Thoracic aorta (tissue), 2 donors: ENCODE measurements around the gene LLGL1. TPM values are rescaled to one million over a fixed set of nuclear protein-coding genes. Genes with fewer than 3 reads are reported as not detected.

ENCODE experiments used
- ATAC-seq: fragments of 150-250 bp; one replicate; pipeline ENCODE4 v1.8.0; 2017; ENCODE audit warnings: low read depth; ENCODE audit not compliant: insufficient number of reproducible peaks, low FRiP score
- DNase-seq: peaks from one replicate; pipeline ENCODE4 v3.0.0-alpha.2; 2020; ENCODE audit warnings: low spot score
- H3K27ac ChIP-seq, 2 donors: fragments of 200-600 bp; sonication (generic); 1 replicate in 1 of 2; 2 replicates in 1 of 2; pipeline ENCODE4 v1.5.1; 2016; ENCODE audit warnings: mild to moderate bottlenecking in 2 of 2, moderate library complexity in 2 of 2
- H3K27me3 ChIP-seq: fragments of 200-600 bp; sonication (generic); replicated peaks from 2 replicates; pipeline ENCODE4 v1.6.0; 2016; ENCODE audit warnings: mild to moderate bottlenecking; ENCODE audit not compliant: insufficient read depth
- H3K36me3 ChIP-seq: fragments of 200-600 bp; sonication (generic); one replicate; pipeline ENCODE4 v1.5.1; 2016
- H3K4me1 ChIP-seq, 2 donors: fragments of 200-600 bp; sonication (generic); 1 replicate in 1 of 2; 2 replicates in 1 of 2; pipeline versions ENCODE4 v1.5.1 to v1.6.0; 2016; ENCODE audit warnings: low read depth in 2 of 2, mild to moderate bottlenecking in 1 of 2; ENCODE audit not compliant: control insufficient read depth in 1 of 2
- H3K4me3 ChIP-seq: fragments of 200-600 bp; sonication (generic); 2 replicates; pipeline ENCODE4 v1.5.1; 2016; ENCODE audit warnings: mild to moderate bottlenecking
- H3K9me3 ChIP-seq: fragments of 200-600 bp; sonication (generic); 2 replicates; pipeline ENCODE4 v1.5.1; 2016
- CTCF ChIP-seq: fragments of 200-600 bp; sonication (generic); IDR thresholded peaks from one replicate; pipeline ENCODE4 v1.5.1; 2019; ENCODE audit warnings: antibody characterized with exemption
- total RNA-seq, 2 donors: library from RNA; depleted of rRNA; stranded (reverse); fragments of >200 nt; gene quantifications; one replicate each; pipeline versions ENCODE4 v1.1.0 to v1.2.3, GENCODE V29; 2016

Gene LLGL1
- total RNA-seq, 2 donors from 2014 or later, result 17.1 to 30.3 TPM

DNA sequence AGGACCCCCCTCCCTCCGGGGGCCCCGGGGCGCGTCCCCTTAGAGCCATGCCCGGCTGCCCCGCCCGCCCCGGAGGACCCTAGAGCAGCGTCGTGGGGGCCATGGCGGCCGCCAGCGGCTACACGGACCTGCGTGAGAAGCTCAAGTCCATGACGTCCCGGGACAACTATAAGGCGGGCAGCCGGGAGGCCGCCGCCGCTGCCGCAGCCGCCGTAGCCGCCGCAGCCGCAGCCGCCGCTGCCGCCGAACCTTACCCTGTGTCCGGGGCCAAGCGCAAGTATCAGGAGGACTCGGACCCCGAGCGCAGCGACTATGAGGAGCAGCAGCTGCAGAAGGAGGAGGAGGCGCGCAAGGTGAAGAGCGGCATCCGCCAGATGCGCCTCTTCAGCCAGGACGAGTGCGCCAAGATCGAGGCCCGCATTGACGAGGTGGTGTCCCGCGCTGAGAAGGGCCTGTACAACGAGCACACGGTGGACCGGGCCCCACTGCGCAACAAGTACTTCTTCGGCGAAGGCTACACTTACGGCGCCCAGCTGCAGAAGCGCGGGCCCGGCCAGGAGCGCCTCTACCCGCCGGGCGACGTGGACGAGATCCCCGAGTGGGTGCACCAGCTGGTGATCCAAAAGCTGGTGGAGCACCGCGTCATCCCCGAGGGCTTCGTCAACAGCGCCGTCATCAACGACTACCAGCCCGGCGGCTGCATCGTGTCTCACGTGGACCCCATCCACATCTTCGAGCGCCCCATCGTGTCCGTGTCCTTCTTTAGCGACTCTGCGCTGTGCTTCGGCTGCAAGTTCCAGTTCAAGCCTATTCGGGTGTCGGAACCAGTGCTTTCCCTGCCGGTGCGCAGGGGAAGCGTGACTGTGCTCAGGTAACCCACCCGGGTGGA, 41.0 kb upstream of the LLGL1 start:
- TF ChIP-seq CTCF, result no peak
- H3K4me1 ChIP-seq, result peaks cover 38 to 55% of the 10 kb centered on the region in 2 donors
- ATAC-seq, result no peak
- no peaks in the 10 kb centered on the region for H3K27me3 ChIP-seq
- DNase-seq, result peak; percentile 19
- H3K4me3 ChIP-seq, result peak overlapping the region; percentile 93
- H3K36me3 ChIP-seq, result no peaks in the 10 kb centered on the region
- H3K27ac ChIP-seq, result peak overlapping the region; percentile 91 to 92
- H3K9me3 ChIP-seq, result no peaks in the 10 kb centered on the region

- H3K4me3 ChIP-seq, result peak overlapping the region; percentile 93
- H3K4me1 ChIP-seq, result peaks cover 48 to 66% of the 10 kb centered on the region in 2 donors
- H3K27ac ChIP-seq, result peak overlapping the region; percentile 35 to 92
- TF ChIP-seq CTCF, result no peak
- ATAC-seq, result no peak
- no peak for DNase-seq
- H3K27me3 ChIP-seq, result no peaks in the 10 kb centered on the region
- no peaks in the 10 kb centered on the region for H3K36me3 ChIP-seq
- H3K9me3 ChIP-seq, result no peaks in the 10 kb centered on the region
Observed at GRCh38 chr17:18185391-18185790, 40.0 kb upstream of the LLGL1 start.

- Histone ChIP-seq H3K4me1 (peaks cover 54 to 72% of the 10 kb centered on the region in 2 donors), H3K4me3 (peak overlapping the region; percentile 93), H3K36me3 (no peaks in the 10 kb centered on the region), H3K9me3 (no peaks in the 10 kb centered on the region), H3K27ac (peak overlapping the region; percentile 35 to 92), H3K27me3 (no peaks in the 10 kb centered on the region)
- TF ChIP-seq CTCF, result no peak
- DNase-seq (no peak), ATAC-seq (no peak)
Observed at GRCh38 chr17:18185832-18186626, 39.4 kb upstream of the LLGL1 start.

DNA sequence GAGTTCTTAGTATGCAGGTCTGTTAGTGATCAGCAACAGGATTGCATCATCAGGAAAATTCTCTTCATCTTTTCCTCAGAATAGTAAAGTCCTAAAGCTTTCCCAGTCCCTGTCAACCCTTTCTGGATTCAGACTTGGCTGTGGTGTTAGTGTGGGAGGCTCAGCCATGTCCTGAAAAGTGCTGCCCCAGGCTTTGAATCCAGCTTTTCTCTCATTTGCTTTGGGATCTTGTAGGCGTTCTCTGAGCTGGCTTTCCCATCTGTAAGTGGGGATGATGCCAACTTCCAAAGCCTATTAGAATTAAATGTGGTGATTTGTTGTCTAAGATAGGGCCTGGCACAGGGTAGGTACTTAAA, 38.8 kb upstream of the LLGL1 start:
- no peak for ATAC-seq
- H3K27me3 ChIP-seq, result no peaks in the 10 kb centered on the region
- peaks cover 60 to 73% of the 10 kb centered on the region in 2 donors for H3K4me1 ChIP-seq
- H3K27ac ChIP-seq, result peak overlapping the region; percentile 35 to 92
- no peak for TF ChIP-seq CTCF
- peak overlapping the region; percentile 93 for H3K4me3 ChIP-seq
- H3K36me3 ChIP-seq, result no peaks in the 10 kb centered on the region
- no peaks in the 10 kb centered on the region for H3K9me3 ChIP-seq
- DNase-seq, result no peak

DNA sequence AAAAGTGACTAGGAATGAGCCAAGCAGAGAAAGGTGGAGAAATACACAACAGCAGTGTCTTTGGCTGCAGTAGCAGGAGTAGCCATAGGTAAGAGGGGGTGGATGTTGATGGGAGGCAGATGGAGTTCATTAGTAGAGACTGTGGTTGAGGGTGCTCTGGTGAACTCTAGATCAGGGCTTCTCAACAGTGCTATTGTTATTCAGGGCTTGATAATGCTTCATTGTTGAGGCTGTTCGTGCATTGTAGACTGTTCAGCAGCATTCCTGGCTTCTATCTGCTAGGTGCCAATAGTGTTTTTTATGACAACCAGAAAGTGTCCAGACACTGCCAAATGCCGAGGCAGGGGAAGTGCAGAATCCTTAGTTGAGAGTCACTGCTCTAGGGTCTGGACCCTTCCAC, 38.2 kb upstream of the LLGL1 start:
- H3K4me1 ChIP-seq, result peaks cover 61 to 73% of the 10 kb centered on the region in 2 donors
- peak overlapping the region in 1 of 2 donors; percentile 92 for H3K27ac ChIP-seq

More for the DNA sequence above, 38.2 kb upstream of the LLGL1 start:
- DNase-seq (no peak), ATAC-seq (no peak)
- H3K9me3 ChIP-seq, result no peaks in the 10 kb centered on the region
- H3K4me3 ChIP-seq, result peak overlapping the region; percentile 93
- H3K27me3 ChIP-seq, result no peaks in the 10 kb centered on the region
- no peaks in the 10 kb centered on the region for H3K36me3 ChIP-seq
- no peak for TF ChIP-seq CTCF
